Central memory CD8-positive, alpha-beta T cell (primary cell): ENCODE results near the gene F8.
"Not testable (repeated sequence)": the region's sequence is repeated elsewhere in the genome, so short reads cannot be mapped to it uniquely, and the experiment has no call there.

ENCODE experiments used
- ATAC-seq: fragments of 150-1000 bp; cut with Tn5 transposase; replicated peaks from 2 replicates; pipeline ENCODE4 v1.10.0; 2022; ENCODE audit warnings: mild to moderate bottlenecking, moderate FRiP score, moderate number of reproducible peaks; ENCODE audit not compliant: poor library complexity, severe bottlenecking; ENCODE audit errors: extremely low read depth
- DNase-seq, 2 donors: peaks; one replicate each; pipeline ENCODE4 v3.0.0; 2021; ENCODE audit warnings: low spot score in 2 of 2
- H3K27ac Mint-ChIP-seq: one replicate; pipeline ENCODE4 v1.8.0; 2022; ENCODE audit warnings: low read depth, mild to moderate bottlenecking, moderate library complexity, mixed read lengths
- H3K27me3 Mint-ChIP-seq: one replicate; pipeline ENCODE4 v1.8.0; 2022; ENCODE audit warnings: mixed read lengths
- H3K36me3 Mint-ChIP-seq: one replicate; pipeline ENCODE4 v1.8.0; 2022; ENCODE audit warnings: mild to moderate bottlenecking, moderate library complexity, mixed read lengths; ENCODE audit not compliant: insufficient read depth
- H3K4me1 Mint-ChIP-seq: one replicate; pipeline ENCODE4 v1.8.0; 2022; ENCODE audit warnings: mixed read lengths
- H3K4me3 Mint-ChIP-seq: one replicate; pipeline ENCODE4 v1.8.0; 2022; ENCODE audit warnings: mild to moderate bottlenecking, moderate library complexity, mixed read lengths
- H3K9me3 Mint-ChIP-seq: one replicate; pipeline ENCODE4 v1.8.0; 2022; ENCODE audit warnings: mixed read lengths

The F8 gene

DNA sequence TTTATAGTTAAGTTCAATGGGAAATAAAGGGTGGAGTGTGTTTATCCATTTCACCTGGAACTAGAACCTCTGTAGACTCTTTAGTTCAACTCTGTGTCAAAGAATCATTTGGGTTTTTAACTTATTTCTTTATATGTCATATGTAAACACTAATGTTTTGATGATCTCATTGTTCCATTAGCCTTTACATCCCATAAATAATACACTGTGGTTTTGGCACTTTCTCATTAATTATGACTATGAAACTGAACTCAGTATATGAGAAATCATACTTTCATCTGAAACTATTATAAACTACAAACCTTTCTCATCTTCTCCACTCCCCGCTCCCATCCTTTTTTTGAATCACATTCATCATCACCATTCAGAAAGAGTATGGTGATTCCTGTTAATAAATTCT, 31.0 kb downstream of the F8 start:
- DNase-seq (no peak), ATAC-seq (no peak)
- Mint-ChIP-seq H3K27ac (no peak overlapping the region), H3K27me3 (no peaks in the 10 kb centered on the region), H3K4me3 (no peak overlapping the region), H3K9me3 (no peaks in the 10 kb centered on the region), H3K36me3 (no peaks in the 10 kb centered on the region), H3K4me1 (no peaks in the 10 kb centered on the region)

DNA sequence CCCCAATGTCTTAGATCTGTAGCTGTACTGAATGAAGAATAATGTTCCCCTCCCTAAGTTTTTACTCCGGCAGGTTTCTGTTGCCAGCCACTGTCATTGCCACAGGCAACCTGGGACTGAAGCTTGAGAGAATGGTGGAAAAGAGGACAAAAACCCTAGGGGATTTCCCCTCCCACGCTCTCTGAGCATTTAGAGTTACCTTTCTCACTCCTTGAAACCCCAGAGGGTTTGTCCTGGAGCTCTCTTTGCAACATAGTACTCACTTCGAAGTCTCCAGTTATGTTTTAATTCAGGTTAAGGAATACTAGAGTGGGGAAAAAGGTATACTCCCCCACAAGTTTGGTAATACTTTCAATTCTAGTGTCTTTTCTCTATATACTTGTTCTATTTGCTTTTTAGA, 31.5 kb downstream of the F8 start:
- H3K27ac Mint-ChIP-seq, result no peak overlapping the region

DNA sequence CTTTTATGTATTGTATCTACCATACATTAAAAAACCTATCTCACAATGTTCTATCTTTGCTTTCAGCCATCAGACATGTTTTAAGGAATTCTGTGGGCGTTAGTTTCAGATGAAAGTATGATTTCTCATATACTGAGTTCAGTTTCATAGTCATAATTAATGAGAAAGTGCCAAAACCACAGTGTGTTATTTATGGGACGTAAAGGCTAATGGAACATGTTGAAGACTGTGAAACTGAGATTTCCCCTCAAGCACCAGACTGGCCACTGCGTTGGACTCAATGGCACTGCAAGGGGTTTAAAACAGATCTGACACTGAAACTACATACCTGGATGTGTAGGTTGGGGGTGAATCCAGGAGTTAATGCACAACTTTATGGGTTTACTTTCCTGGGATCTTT, 32.0 kb downstream of the F8 start:
- no peak overlapping the region for H3K4me3 Mint-ChIP-seq
- DNase-seq (no peak), ATAC-seq (no peak)
- H3K4me1 Mint-ChIP-seq, result no peaks in the 10 kb centered on the region
- H3K9me3 Mint-ChIP-seq, result no peaks in the 10 kb centered on the region
- no peaks in the 10 kb centered on the region for H3K27me3 Mint-ChIP-seq
- no peaks in the 10 kb centered on the region for H3K36me3 Mint-ChIP-seq
- H3K27ac Mint-ChIP-seq, result no peak overlapping the region

More for the DNA sequence above, 31.5 kb downstream of the F8 start:
- Mint-ChIP-seq H3K36me3 (no peaks in the 10 kb centered on the region), H3K9me3 (no peaks in the 10 kb centered on the region), H3K27me3 (no peaks in the 10 kb centered on the region), H3K4me1 (no peaks in the 10 kb centered on the region), H3K4me3 (no peak overlapping the region)
- DNase-seq, result no peak
- no peak for ATAC-seq

DNA sequence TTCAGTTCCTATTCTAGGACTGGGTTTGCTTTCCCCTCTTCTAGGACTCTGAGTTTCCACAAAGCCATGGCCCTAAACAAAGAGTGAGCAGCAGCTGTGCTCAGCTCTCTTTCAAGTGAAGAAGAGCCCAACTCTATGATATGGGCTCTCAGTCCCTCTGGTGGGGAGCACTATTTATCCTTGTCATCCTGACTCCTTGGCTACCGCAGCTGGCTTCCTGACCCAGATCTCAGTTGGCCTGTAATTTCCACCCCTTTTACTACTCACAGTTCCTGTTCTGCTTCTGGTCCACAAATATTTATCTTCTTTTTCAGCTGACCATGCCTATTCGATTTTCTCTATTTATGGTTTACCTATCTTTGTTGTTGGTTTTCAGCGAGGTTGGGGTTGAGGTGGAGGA, 33.8 kb downstream of the F8 start:
- no peaks in the 10 kb centered on the region for H3K4me1 Mint-ChIP-seq
- H3K4me3 Mint-ChIP-seq, result no peak overlapping the region
- ATAC-seq (no peak), DNase-seq (no peak)
- H3K27me3 Mint-ChIP-seq, result no peaks in the 10 kb centered on the region
- no peaks in the 10 kb centered on the region for H3K9me3 Mint-ChIP-seq
- H3K36me3 Mint-ChIP-seq, result no peaks in the 10 kb centered on the region
- H3K27ac Mint-ChIP-seq, result no peak overlapping the region

DNA sequence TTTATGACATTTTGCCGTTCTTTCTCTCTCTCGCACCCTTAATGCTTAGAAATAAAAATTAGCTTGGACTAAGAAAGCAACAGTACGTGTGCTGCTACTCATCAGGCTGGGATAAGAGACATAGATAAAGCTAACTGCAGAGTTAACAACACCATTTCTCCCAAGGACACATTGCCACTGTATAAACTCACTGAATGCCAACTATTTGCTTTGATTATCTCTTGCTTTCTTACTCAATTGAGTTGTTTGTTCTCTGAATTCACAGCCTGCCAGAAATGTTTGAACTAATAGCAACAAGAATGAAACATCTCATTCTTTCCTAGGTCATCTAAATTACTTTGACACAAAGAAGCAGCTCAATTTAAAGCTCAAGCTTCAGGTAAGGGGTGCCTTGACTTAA, 34.6 kb downstream of the F8 start:
- H3K27ac Mint-ChIP-seq, result no peak overlapping the region
- H3K27me3 Mint-ChIP-seq, result no peaks in the 10 kb centered on the region
- no peaks in the 10 kb centered on the region for H3K36me3 Mint-ChIP-seq
- H3K4me3 Mint-ChIP-seq, result no peak overlapping the region
- H3K9me3 Mint-ChIP-seq, result no peaks in the 10 kb centered on the region
- DNase-seq (no peak), ATAC-seq (no peak)
- no peaks in the 10 kb centered on the region for H3K4me1 Mint-ChIP-seq

DNA sequence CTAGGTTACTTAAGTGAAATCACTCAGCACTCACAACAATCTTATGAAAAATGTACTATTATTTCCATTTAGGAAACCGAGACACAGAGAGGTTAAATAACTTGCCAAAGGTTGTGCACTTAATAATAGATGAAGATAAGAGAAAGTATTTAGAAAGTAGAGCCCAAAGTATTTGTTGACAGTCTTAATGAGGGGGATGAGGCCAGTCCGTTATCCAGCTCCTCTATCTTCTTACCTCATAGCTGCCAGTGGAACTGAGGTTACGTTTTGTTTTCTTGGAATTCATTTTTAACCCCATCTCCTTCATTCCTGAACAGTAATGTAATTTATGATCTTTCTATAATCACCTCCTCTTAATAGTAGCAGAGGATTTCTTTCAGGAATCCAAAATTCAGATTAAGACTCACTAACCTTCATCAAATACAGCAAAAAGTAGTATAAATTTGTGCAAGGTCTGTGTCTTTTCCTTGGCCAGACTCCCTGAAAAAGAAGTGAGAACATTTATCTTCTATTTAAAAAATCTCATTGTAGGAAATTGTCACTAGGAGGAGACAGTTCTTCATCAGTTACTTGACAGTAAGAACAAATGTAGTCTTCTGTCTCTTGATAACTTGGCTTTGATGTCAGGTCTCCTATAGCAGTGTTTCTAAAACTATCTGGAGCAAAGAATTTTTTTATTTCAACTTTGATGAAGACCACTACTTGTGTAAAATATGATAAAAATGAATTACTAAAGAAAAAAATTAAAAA, 35.5 kb downstream of the F8 start:
- ATAC-seq (no peak), DNase-seq (no peak)
- Mint-ChIP-seq H3K27me3 (no peaks in the 10 kb centered on the region), H3K27ac (no peak overlapping the region), H3K9me3 (no peaks in the 10 kb centered on the region), H3K36me3 (no peaks in the 10 kb centered on the region), H3K4me3 (no peak overlapping the region), H3K4me1 (no peaks in the 10 kb centered on the region)

DNA sequence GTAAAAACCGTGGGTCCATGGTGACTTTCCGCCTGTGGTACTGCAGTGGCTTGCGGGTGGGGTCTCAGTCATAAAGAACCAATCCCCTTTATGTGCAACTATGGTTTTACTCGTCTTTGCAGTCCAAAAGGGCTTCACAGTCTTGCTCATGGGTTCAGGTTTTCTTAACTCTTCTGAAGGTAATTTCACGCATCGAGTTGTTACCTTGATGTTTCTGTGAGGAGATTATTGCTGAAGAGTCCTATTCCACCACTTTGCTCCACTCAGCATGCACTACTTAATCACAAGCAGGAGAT, 41.5 kb downstream of the F8 start:
- no peak overlapping the region for H3K27ac Mint-ChIP-seq
- H3K36me3 Mint-ChIP-seq, result no peaks in the 10 kb centered on the region
- DNase-seq, result no peak
- ATAC-seq, result no peak
- no peaks in the 10 kb centered on the region for H3K4me1 Mint-ChIP-seq
- H3K27me3 Mint-ChIP-seq, result no peaks in the 10 kb centered on the region
- peak overlapping the region; percentile 67 for H3K4me3 Mint-ChIP-seq
- no peaks in the 10 kb centered on the region for H3K9me3 Mint-ChIP-seq

DNA sequence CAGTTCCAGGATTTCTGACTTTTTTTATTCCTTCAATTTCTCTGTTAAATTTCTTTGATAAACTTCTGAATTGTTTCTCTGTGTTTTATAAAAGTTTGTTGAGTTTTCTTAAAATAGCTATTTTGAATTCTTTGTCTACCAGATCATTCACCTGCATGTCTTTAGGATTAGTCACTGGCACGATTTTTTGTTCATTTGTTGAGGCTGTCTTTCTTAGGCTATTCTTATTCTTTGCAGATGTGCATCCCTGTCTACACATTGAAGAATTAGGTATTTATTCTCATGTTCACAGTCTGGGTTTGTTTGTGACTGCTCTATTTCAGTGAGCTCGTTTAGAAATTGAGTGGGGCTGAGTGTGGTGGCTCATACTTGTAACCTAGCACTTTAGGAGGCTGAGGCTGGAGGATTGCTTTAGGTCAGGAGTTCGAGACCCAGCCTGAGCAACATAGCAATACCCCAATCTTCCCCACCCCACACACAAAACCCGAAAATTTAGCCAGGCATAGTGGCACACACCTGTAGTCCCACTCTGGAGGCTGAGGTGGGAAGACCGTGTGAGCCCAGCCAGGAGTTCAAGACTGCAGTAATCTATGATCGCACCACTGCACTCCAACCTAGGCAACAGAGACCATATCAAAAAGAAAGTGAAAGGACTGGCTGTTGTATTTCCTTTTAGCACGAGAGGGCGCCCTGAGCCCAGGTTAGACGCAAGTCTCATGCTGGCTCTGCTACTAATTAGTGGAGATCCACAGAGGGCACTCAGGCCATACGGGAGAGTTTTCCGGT, 42.0 kb downstream of the F8 start:
- ATAC-seq (peak; percentile 72), DNase-seq (peak; percentile 62 to 72)
- no peaks in the 10 kb centered on the region for H3K27me3 Mint-ChIP-seq
- H3K4me3 Mint-ChIP-seq, result peak overlapping the region; percentile 67
- no peaks in the 10 kb centered on the region for H3K4me1 Mint-ChIP-seq
- H3K36me3 Mint-ChIP-seq, result no peaks in the 10 kb centered on the region
- H3K9me3 Mint-ChIP-seq, result no peaks in the 10 kb centered on the region
- peak overlapping the region; percentile 49 for H3K27ac Mint-ChIP-seq

DNA sequence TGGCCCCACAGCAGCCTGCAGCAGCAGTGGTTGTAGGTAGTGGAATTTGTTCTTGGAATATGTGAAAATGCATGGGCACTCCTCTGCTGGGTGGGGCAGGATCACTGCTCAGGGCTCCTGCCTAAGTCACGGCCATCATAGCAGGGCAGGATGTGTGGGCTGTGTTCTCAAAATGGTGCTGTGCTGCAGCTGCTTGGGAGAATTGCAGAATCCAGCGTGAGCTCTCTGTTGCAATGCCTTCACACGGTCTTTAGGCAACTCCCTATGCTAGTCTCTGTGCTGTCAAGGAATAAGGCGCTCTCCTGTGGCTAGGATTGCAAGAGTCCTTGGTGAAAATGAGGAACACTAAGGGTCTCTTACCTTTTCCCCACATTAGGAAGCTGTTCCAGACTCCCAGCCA, 42.9 kb downstream of the F8 start:
- DNase-seq (no peak), ATAC-seq (no peak)
- no peak overlapping the region for H3K27ac Mint-ChIP-seq

DNA sequence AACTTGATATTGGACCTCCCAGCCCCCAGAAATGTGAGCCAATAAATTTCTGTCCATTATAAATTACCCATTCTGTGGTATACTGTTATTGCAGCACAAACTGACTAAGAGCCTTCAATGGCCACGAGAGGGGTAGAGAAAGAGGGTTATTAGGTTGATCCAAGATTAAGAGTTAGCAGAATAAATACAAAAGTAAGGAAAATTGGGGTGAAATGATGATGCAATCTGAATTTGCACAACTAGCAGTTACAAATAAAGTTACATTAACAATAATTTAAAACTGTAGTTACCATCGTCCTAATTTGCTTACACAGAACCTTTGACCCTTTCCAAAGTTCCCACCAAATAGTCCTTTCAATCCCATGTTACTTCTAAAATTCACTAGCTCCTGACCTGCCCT, 54.2 kb downstream of the F8 start:
- Mint-ChIP-seq H3K4me1 (no peaks in the 10 kb centered on the region), H3K27me3 (peaks cover 10% of the 10 kb centered on the region), H3K27ac (no peak overlapping the region), H3K9me3 (no peaks in the 10 kb centered on the region), H3K4me3 (no peak overlapping the region), H3K36me3 (no peaks in the 10 kb centered on the region)
- DNase-seq (no peak), ATAC-seq (no peak)

More for the DNA sequence above, 42.9 kb downstream of the F8 start:
- Mint-ChIP-seq H3K36me3 (no peaks in the 10 kb centered on the region), H3K27me3 (no peaks in the 10 kb centered on the region), H3K9me3 (no peaks in the 10 kb centered on the region), H3K4me1 (no peaks in the 10 kb centered on the region), H3K4me3 (no peak overlapping the region)

DNA sequence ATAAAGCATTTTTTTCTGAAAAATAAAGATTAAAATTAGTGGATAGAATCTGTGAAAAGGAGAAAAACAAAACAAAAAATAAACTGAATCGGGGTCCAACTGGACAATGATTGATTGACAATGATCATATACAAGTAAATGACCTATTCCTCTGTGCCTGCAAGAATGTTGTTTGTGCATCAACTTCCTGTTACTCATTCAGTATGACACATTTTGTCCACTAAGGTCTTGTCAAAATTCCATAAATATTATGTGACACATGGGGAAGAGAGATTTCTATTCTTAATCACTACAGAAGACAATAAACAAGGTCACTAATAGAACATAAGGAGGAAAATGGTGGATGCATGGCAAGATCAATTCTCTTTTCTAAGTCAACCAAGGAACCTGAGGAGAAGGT, 54.9 kb downstream of the F8 start:
- no peaks in the 10 kb centered on the region for H3K36me3 Mint-ChIP-seq
- DNase-seq, result no peak
- no peak for ATAC-seq
- no peak overlapping the region for H3K27ac Mint-ChIP-seq
- no peaks in the 10 kb centered on the region for H3K4me1 Mint-ChIP-seq
- no peaks in the 10 kb centered on the region for H3K9me3 Mint-ChIP-seq
- no peak overlapping the region for H3K4me3 Mint-ChIP-seq
- peaks cover 10% of the 10 kb centered on the region for H3K27me3 Mint-ChIP-seq

DNA sequence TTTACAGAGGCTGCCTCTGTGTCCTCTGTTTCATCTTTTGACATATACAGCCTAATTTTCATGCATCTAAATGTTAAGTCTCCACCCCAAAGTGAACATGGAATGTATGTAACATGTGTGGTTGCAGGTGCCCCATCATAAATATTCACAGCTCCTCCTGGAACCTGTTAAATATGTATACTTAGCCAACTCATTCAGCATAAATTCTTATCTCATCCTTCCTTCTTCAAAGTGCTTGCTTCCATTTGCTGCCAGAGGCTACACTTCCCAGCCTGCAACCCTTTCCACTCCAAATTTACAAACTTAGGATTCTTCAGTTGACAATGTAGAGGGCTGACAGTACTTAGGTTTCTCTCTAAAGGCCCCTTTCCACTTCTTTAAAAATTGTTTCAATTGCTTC, 60.6 kb downstream of the F8 start:
- Mint-ChIP-seq H3K27ac (no peak overlapping the region), H3K4me1 (no peaks in the 10 kb centered on the region), H3K27me3 (peaks cover 19% of the 10 kb centered on the region), H3K36me3 (no peaks in the 10 kb centered on the region), H3K4me3 (no peak overlapping the region), H3K9me3 (no peaks in the 10 kb centered on the region)
- no peak for ATAC-seq
- DNase-seq, result no peak

DNA sequence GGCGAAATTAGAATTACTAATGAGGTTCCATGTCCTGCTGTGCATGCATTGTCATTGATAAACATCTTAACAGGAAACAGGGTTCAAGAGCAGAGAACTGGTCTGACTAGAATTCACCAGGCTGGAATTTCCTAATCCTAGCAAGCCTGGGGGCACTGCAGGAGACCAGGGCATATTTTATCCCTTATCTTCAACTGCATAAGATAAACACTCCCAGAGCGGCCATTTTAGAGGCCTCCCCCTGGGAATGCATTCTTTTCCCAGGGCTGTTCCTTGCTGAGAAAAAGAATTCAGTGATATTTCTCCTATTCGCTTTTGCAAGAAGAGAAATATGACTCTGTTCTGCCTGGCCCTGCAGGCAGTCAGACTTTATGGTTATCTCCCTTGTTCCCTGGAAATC, 66.7 kb downstream of the F8 start:
- H3K9me3 Mint-ChIP-seq, ATAC-seq, H3K4me3 Mint-ChIP-seq, DNase-seq, H3K4me1 Mint-ChIP-seq, H3K27ac Mint-ChIP-seq, H3K36me3 Mint-ChIP-seq: not testable (repeated sequence)
- H3K27me3 Mint-ChIP-seq, result peaks cover 31% of the 10 kb centered on the region
